ENCODE results near the gene TDRD5.

Gene TDRD5

DNA sequence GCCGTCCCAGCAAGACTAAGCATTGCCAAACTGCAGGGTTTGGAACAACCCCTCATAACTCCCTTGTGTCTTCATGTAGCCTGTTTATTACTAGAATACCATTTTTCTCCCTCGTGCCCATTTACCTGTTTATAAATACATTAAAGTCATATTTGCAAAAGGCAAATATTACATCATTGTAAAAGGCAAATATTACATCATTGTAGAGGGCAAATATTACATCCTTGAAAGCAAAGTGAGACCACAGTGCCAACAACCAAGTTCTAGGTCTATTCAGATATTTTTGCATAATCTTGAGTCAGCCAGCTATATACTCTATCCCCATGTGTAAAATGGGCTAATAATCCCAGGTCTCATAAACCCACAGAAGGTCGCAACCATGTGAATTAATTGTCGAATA, 140.0 kb downstream of the TDRD5 start:
- Histone ChIP-seq H3K27me3 (ENCODE audit: control insufficient read depth in 5 of 5, insufficient read depth in 4 of 5, low read length in 5 of 5) (peaks cover 0 to 8% (median 3%) of the 10 kb centered on the region in 5 donors), H3K4me1 (ENCODE audit: control insufficient read depth in 5 of 5, insufficient read depth in 5 of 5, low read length in 5 of 5) (no peaks in the 10 kb centered on the region), H3K9ac (ENCODE audit: low read length in 5 of 5) (no peak overlapping the region), H3K4me3 (ENCODE audit: low read depth in 1 of 5, low read length in 5 of 5) (no peak overlapping the region), H3K36me3 (ENCODE audit: control insufficient read depth in 5 of 5, insufficient read depth in 5 of 5, low read length in 5 of 5) (no peaks in the 10 kb centered on the region), H3K9me3 (ENCODE audit: control insufficient read depth in 5 of 5, low read length in 5 of 5) (no peaks in the 10 kb centered on the region), H3K27ac (ENCODE audit: low read depth, low read length) (no peak overlapping the region)

Data from subcutaneous abdominal adipose tissue (tissue), 5 donors.